IPS-NIHi7 (cell line): ENCODE measurements around the gene CYTH1.
A peak's percentile ranks its signal among the peaks of the same experiment; 100 is the strongest.
"Not testable (repeated sequence)": the region's sequence is repeated elsewhere in the genome, so short reads cannot be mapped to it uniquely, and the experiment has no call there.

Source experiments
- DNase-seq: peaks from one replicate; pipeline ENCODE4 v3.0.0; 2012; ENCODE audit warnings: mixed read lengths; ENCODE audit errors: extremely low spot score

CYTH1 gene

DNA sequence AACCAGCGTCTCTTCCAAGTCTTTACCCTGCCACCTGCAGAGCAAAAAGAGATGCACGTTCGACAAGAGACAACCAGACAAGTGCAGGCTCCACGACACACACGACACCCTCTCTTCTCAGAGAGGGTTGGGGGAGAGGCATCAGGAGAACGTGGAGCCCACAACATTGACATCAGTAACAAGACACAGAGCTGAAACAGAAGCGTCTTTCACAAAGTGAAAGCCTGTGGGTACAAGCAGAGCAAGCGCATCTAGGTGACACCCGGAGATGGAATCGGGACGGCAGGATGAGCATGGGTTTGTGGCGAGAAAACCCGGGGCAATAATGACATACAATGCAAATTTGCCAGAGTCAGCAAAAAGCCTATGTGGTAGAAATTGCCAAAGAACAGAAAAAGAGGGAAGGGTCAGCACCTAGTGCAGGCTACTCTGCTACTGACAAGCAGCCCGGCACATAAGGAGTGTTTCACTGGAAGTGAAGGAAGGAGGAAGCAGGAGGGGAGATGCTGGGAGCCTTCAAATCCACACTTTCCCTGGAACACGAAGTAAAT is 89.5 kb downstream of the CYTH1 start:
- DNase-seq: no peak

DNA sequence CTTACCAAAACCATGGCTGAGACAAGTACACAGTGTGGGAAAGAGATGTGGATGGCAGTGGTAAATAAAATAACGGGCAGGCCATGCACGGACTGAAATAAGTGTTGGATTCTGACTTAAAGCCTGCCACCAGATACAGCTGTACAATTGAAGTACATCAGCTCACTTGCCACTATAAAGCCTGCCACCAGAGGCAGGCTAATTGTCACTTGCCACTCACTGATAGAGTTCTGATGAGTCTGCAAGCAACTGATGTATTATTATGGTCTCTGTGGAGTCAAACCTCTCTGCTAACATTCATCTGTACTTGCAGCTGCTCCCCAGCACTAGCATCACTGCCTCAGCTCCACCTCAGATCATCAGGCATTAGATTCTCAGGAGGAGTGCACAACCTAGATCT is 93.0 kb downstream of the CYTH1 start:
- no peak for DNase-seq

DNA sequence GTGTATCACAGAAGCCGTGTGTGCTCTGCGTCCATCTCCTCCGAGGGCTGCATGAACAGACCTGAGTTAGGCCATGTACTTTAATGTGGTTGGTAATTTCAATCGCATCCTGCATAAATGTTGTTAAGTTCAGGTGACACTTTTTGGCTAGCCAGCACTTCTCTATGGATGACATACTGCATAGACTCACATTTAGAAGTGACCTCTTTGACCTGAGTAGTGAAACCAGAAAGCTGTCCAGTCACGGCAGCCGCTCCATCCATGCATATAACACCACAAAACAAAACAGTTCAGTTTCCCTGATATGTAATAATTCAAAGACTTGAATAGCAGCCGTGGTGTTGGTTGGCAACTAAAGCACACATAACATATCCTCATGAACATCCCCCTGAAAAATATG is 94.1 kb downstream of the CYTH1 start:
- DNase-seq: no peak

DNA sequence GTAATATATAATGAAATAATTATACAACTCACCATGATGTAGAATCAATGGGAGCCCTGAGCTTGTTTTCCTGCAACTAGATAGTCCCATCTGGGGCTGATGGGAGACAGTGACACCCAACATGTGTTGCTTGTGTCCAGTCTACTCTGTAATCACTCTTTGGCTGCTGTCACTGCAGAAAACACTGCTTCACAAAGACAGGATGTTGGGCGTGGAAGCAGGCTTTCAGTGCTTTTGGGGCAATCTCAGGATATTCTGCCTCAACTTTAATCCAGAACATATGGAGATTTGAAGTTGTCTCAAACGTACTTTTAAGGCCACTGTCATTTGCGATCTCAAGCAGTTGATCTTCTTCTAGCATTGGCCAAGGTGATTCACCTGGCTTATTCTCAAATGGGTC is 94.9 kb downstream of the CYTH1 start:
- DNase-seq: no peak

DNA sequence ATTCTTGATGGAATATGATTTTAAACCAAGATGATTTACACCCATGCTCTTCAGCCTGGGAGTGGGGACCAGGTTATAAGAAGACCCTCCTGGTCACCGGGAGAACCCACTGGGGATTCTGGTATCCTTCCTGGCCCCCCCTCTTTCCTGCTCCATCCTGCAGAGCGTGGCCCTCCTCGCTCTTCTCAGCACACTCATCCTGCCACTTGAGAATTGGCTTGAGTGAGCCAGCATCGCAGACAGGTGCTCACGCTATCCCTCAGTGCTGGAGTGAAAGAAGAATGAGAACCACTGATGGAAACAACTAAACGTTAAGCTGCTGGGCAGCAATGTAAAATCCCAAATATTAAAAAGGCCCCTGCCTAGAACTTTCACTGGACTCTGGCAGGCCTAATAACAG is 98.0 kb downstream of the CYTH1 start:
- DNase-seq: no peak

DNA sequence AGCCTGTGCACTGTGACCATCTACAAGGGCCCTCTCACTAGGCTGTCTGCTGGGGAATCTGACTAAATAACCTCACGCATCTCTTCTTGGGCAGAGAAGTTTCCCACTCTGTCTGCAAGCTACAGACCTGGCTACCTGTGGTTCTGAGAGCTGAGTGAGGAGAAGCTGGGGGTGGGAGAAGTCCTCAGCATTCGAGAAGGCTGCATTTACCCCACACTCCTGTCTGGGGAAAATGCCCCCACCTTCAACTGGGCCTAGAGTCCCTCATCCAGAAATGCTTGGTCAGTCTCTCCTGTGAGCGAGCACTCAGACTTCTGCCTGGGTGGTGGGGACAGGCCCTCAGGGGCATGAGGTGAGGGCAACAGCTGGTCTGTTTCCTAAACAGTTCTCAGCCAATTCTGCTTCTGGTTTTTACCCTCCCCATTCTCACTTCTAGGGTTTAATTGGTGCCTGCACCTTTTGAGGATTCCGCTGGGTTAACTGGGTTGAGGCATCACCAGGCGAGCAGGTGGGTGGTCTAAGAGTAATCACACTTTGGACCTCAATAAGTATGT is 98.6 kb downstream of the CYTH1 start:
- DNase-seq: no peak

DNA sequence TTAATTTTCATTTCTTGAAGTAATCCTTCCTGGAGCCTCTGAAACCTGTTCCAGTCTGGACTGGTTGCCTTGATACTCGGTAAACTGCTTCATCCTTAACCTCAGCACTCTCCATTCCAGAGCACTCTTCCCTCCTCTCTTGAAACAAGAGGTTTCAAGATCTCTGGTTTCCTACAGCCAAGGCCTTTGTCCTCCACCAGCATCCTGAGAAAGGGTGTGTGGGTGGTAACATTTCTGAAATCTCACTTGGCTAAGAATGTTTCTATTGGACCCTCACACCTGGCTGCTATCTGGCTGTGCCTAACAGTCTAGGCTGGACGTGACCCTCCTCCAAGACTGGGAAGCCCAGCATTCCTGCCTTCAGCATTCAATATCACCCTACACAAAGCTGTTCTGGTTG is 99.7 kb downstream of the CYTH1 start:
- no peak for DNase-seq

DNA sequence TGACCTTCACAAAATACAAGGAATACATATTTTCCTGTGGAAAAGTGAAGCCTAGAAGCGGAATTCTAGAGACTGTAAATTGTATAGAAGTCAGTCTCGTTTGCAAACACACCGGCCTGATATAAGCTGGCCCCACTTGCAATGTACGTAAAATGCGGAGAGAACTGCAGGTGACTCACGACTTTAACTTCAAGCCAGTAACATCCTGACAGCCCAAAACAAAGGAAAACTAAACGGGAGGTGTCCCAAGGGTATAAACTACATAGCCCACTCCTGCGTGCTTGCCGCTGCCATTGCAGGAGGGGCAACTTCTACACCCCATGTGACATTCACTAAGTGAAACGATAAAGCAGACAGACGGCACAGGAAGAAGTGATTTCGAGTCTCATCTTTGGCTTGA is 101.6 kb downstream of the CYTH1 start:
- no peak for DNase-seq

DNA sequence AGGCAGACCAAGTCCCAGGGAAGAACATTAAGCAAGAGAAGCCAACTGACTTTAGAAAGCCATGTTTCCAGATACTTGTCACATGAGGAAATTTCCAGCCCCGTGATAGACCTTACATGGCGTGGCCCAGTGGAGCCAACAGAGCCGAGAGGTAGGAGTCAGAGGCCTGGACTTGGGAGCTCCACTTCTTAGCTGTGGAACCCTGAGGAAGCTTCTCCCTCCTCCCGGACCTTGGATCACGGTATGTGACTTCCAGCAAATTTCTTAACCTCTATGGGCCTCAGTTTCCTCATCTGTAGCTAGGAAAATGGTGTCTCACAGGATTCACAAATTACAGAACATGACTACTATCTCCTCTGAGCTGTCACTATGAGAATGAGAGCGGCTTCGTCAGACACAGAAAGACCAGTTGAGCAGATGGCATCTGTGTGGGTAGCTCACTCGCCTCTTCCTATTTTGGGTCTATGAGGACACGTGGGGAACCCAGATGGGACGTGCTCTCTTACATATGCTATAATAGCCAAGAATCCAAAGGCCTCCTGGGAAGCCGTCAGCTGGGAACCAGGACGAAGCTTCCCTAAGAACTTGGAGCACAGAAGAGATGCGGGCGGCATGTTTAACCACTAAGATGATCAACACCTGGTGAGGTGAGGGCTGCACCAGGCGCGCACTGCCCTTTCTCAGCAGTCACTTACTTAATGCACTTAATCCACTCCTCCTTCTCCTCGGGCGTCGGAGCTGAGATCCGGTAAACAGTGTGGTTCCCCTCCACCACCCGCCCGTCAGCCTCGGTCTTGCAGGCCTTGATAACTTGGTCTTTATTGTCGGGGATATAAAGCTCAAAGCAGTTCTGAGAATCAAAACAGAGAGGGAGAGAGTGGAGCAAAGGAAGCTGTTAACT is 102.3 kb downstream of the CYTH1 start:
- DNase-seq: no peak

DNA sequence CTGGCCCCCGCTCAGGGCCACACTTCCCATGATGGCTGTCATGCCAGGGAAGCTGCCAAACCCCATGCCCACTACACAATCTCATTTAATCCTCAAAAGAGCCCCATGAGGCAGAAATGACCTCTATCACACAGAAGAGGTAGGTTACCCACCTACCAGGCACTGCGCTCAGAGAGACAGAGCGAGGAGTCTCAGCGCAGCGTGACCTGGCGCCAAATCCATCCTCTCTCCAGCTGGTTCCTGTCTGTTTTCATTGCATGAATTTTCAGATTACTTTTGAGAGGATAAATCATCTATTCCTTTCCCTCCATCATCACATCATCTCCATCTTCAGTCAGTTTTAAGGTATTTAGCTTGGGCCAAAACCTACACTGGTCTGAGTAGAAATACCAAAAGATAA is 103.4 kb downstream of the CYTH1 start:
- DNase-seq: no peak

DNA sequence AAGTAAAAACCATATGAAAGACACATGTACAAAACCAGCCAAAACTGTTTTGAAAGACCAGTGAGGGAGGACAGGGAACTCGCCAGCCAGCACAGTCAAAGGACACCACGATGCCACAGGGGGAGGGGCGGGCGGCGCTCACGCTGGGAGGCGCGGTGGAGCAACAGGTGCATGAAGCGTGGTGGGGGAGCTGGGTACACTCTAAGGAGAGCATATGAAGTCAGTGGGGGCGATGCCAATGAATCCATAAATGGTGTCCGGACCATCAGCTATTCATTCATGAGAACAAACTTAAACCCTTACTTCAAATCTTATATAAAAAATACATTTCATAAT is 103.9 kb downstream of the CYTH1 start:
- DNase-seq: no peak

DNA sequence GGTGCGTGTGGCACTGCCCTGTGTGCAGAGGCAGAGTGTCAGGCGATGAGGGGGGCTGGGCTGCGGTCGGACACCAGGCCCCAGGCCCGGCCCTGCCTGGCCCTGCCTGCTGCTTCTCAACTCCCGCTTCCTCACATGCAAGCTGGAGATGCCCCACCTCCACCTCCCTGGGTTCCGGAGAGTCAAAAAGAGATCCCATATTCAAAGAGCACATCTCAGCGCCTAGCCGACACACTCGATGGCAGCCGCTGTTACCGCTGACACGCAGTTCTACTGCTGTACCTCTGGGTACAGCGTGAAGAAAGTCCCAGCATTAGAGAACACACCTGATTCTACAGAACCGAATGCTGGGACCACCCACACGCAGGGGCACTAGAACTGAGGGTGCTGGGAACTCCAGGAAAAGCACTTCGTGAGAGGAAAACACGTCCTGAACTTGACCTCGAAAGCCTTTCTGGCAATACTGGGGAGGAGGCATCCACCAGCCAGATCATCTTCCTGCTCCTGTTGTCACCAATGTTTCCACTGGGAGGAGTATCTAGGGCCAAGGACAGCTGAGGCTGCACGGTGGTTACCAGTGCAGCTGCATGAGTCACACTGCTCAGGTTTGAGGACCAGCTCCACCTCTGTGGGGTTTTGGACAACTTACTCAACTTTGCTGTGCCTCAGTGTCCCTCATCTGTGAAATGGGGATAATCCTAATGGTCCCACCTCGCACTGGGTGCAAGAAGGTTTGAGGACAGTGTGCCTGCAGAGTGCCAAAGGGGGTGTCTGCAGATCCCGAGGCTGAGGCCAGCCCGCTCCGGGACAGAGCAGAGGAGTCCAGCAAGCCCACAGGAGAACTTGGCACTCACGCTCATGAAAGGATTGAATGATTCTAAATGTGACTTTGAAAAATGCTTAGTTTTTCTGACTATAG is 104.5 kb downstream of the CYTH1 start:
- no peak for DNase-seq

DNA sequence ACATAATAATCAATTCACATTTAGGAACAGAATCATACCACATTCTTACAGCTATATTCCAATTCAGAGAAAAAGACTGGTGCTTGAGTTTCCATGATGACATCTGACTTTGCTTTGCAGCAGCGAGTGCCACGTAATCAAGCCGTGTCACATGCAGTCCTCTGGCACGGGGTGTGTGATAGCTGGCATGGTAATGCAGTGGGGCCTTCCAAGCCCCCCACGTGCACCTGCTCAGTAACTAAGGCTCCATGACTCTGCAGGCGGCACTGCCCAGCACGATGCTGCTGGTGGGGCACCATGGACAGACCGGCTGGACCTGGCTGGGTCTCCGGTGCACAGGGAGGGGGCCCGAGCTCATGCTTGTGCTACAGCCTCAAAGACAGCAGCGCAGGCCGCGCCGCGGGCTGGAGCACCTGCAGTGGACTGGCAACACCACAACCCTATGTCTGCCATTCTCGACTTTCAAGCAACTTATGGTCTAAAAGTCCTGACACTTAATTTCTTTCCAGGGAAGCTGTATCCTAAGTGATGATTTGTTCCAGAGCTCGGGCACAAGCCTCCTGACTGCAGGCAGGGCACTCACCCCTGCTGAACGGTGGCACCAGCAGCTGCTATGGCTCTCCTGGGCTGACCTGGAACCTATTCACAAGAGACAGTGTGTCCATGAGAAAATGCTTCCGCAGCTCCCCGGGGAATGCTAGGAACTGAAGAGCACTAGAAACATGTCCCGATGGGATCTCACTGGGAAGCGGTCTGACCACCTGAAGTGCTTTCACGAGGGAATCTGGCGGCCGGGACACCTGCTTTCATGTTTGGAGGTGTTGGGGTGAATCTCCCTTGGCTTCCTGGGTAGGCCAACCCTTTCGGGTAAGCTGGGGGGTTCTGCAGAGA is 105.4 kb downstream of the CYTH1 start:
- DNase-seq: no peak

DNA sequence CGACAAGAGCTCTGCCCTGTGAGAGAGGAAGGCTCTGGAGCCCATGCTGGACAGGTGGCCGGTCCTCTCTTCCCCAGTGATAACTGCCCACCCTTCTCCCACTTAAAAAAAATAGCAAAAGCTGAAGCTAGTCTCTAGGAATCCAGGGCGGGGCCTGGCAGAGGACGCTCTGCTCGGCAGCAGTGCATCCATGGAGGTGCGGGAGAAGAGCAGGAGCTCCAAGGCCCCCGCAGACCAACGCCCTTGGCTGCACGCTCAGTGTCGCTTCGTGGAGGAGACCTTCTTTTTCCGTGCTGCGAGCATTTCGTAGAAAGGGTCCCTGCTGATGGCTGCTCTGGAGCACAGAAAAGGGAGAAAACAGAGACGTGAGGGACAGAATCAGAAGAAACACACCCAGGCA is 106.2 kb downstream of the CYTH1 start:
- DNase-seq: no peak

DNA sequence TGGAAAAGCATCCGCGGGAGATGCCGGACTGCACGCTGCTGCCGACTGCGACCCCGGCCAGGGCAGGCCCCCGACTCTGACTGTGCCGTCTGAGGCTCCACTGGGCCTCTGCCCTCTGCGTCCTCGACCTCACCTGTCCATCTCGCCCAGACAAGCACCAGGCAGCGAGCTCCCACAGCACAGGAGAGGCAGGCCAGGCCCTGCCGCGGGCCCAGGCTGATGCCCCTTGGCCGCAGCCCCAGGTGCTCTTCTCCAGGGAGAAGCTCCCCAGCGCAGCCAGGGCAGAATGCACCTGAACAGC is 106.8 kb downstream of the CYTH1 start:
- DNase-seq: no peak

DNA sequence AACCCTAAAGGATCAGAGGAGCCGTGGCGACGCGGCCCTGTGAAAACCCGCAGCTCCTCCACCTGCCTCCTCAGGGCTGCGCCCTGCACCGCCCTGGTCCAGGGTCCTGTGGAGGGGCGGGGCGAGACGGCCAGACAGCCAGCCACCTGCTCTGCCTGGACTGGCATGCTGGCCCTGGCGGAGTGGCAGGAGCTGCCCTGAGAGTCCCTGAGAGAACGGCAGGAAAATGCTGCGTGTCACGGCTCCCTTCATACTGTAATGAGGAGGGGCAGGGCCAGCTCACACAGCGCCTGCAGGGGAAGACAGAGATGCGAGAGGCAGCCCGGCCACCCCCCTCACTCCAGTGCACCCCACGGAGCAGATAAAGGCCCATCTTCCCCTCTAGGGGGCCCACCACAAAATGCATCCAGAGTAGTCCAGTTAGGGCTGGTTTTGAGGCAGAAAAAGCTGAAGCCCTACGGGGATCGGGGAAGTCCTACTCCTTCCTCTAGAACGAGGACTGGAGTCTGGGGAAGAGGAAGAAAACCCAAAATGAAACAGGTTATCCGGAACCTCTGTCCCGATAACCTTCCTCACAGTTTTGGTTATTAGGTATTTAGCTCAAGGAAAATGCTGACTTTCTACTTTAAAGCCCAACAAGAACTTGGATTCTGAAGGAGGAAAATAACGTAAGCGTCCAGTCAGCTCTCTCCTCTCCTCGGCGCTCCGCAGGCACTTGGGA is 107.3 kb downstream of the CYTH1 start:
- peak; percentile 66 for DNase-seq

DNA sequence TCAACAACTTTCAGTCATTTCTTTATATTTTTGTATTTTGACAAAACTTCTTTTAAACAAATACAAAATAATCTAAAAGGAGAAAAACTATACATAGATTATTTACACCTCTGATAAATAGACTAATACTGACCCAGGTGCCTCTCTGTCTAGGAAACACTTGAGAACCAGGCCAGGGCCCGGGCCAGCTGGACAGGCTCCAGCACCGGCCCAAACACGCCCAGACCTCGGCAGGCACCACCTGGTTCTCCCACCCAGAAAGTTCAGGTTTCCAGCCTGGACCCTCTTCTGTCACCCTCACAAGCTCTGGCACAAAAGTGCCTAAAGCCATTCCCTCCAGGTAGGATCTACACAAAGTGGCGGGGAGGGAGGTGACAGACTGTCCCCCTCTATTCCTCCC is 107.9 kb downstream of the CYTH1 start:
- DNase-seq: no peak

DNA sequence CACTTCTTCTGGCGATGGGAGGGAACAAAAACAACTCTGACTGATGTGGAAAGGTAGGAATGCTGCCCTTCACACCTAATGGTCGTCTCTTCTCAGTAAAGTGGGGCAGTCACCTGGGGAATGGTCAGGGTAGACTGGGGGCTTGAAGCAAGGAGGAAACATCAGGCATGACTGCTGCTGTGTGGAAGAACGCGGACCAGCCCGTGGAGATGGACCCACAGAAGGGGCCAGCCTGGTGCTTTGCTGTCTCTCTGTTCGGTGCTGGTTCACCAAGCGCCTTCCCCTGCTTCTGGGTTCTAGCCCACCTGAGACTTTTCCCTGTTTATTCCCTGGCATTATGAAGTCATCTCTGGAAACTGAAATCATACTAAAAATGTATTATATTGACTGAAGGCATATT is 108.7 kb downstream of the CYTH1 start:
- no peak for DNase-seq

DNA sequence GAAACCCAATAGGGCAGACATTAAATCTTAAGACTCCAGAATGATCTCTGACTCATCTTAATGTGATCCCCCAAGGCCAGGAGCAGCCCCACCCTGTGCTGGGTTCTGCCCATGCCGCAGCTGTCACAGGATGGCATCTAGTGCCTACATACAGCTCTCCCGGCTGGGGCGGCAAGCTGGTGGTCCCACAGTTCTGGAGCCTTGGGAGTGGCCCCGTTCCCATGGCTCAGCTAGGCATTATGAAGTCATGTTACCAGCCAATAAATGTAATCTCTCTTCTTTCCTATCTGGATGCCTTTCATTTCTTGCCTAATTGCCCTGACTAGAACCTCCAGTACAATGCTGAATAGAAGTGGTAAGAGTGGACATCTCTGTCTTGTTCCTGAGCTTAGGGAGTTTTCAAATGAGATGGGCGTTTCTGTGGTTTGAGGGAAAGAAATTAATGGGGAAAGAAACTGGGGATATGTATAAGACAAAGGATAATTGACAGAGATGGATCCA is 109.2 kb downstream of the CYTH1 start:
- no peak for DNase-seq

DNA sequence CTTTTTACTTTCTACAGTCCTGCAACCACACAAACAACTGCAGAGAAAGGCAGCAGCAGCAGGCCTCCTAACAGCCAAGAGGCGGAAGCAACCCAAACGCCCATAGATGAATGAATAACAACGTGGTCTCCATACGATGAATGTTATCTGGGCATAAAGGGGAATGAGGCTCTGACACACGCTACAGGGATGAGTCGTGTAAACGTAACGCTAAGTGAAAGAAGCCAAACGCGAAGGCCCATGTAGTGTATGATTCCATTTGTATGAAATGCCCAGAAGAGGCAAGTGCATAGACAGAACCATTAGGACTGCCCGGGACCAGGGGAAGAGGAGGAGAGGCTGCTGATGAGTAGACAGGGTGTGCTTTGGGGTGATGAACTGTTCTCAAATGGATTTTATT is 110.1 kb downstream of the CYTH1 start:
- DNase-seq: no peak

DNA sequence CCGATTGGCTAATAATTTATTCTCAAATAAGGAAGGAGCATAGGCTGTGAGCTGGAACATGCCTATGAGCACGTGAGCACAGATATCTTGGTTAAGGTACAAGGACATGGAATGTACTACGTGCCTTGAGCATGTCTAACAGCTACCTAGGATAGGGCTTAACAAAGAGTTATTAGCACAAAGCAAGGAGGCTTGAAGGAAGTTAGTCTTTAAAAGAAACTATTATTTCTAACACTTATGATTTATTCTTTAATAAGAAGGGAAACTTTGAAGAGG is 110.4 kb downstream of the CYTH1 start:
- DNase-seq: not testable (repeated sequence)
